ENCODE results near the gene SGO2. TPM values are rescaled to one million over a fixed set of nuclear protein-coding genes. Genes with fewer than 3 reads are reported as not detected.

Gene SGO2
- total and polyA plus RNA-seq, 2 of the 13 experiments (the other 11 are each of a cell fraction or from before 2014, with no cell fraction given): 5.1 to 16.2 TPM

DNA sequence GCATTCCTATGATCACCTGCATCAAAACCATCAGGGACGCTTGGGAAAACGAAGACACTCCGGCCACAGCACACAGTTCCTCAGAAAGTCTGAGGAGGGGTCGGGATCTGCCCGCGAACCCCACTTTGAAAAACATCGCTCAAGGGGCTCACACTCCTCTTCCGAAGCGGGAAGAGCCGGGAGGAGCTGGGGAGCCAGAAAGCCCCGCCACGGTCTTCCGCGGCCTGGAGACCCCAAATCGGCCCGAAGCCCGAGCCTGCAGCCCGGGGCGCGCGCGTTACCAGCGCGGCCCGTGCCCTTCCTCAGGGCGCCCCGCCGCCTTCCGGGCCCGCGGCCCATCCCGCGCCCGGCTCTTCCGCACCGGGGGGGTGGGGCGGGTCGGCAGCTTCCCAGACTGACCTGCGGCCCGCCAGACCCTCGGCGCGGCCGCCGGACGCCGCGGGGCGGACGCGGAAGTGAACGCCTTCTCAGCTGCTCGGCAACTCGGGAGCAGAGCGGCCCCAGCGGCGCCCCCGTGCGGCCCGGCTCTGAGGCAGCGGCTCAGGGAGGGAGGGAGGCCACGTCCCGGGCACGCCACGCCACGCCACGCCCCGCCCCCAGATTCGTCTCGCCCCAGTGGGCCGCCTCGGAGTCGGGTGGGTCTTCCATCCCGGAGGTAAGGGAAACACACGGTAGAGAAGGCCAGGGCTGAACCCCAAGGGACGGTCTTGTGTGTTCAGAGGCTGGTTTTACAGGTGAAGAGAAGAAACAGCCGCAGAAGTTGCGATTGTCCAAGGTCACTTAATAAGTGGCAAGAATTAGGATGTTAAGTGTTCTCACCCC lies 16.2 kb upstream of the SGO2 start, which contains the start of gene KCTD18 (continued):
- TF ChIP-seq ZNF318 (CRISPR knock-in tag; IDR thresholded peaks at IDR 0.05) (no peak), ZNF207 (IDR thresholded peaks at IDR 0.05; ENCODE audit: borderline replicate concordance) (no peak), PRMT3 (CRISPR knock-in tag; IDR thresholded peaks at IDR 0.05; ENCODE audit: borderline replicate concordance, low read depth) (peak; percentile 86; the same call in 1 of the 2 replicates), PRPF4 (IDR thresholded peaks at IDR 0.05; ENCODE audit: low read depth, low read length, poor library complexity, severe bottlenecking) (no peak), MZF1 (CRISPR knock-in tag; IDR thresholded peaks at IDR 0.05; ENCODE audit: borderline replicate concordance) (no peak), IKZF4 (CRISPR knock-in tag; IDR thresholded peaks at IDR 0.05; ENCODE audit: borderline replicate concordance, low read depth, not compliant biosample characterization) (no peak), ZNF569 (CRISPR knock-in tag; IDR thresholded peaks at IDR 0.05; ENCODE audit: borderline replicate concordance) (no peak), ZNF839 (CRISPR knock-in tag; IDR thresholded peaks at IDR 0.05; ENCODE audit: borderline replicate concordance) (0 out of 2 replicates have a peak, but pooled peaks have one; percentile 73), ZNF747 (CRISPR knock-in tag; IDR thresholded peaks at IDR 0.05; ENCODE audit: borderline replicate concordance) (no peak), ZNF720 (CRISPR knock-in tag; IDR thresholded peaks at IDR 0.05) (no peak), ZNF800 (CRISPR knock-in tag; IDR thresholded peaks at IDR 0.05) (no peak)
- TF ChIP-seq, protein P1, sequence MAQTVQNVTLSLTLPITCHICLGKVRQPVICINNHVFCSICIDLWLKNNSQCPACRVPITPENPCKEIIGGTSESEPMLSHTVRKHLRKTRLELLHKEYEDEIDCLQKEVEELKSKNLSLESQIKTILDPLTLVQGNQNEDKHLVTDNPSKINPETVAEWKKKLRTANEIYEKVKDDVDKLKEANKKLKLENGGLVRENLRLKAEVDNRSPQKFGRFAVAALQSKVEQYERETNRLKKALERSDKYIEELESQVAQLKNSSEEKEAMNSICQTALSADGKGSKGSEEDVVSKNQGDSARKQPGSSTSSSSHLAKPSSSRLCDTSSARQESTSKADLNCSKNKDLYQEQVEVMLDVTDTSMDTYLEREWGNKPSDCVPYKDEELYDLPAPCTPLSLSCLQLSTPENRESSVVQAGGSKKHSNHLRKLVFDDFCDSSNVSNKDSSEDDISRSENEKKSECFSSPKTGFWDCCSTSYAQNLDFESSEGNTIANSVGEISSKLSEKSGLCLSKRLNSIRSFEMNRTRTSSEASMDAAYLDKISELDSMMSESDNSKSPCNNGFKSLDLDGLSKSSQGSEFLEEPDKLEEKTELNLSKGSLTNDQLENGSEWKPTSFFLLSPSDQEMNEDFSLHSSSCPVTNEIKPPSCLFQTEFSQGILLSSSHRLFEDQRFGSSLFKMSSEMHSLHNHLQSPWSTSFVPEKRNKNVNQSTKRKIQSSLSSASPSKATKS (CRISPR knock-in tag; IDR thresholded peaks at IDR 0.05): 0 out of 2 replicates have a peak, but pooled peaks have one; percentile 25
- TF ChIP-seq, protein P2, sequence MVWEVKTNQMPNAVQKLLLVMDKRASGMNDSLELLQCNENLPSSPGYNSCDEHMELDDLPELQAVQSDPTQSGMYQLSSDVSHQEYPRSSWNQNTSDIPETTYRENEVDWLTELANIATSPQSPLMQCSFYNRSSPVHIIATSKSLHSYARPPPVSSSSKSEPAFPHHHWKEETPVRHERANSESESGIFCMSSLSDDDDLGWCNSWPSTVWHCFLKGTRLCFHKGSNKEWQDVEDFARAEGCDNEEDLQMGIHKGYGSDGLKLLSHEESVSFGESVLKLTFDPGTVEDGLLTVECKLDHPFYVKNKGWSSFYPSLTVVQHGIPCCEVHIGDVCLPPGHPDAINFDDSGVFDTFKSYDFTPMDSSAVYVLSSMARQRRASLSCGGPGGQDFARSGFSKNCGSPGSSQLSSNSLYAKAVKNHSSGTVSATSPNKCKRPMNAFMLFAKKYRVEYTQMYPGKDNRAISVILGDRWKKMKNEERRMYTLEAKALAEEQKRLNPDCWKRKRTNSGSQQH (CRISPR knock-in tag; IDR thresholded peaks at IDR 0.05; ENCODE audit: low read depth): peak; percentile 71

Measured in HepG2 (cell line).